Forelimb muscle (tissue), 1 donor: ENCODE measurements around the gene TMEM255B. TPM values are rescaled to one million over a fixed set of nuclear protein-coding genes. Genes with fewer than 3 reads are reported as not detected.

Experiments
- DNase-seq: peaks from one replicate; pipeline ENCODE4 v3.0.0-alpha.2; 2013; ENCODE audit warnings: low read depth
- polyA plus RNA-seq: library from polyadenylated mRNA; unstranded; fragments of 120-200 nt; gene quantifications from one replicate; pipeline ENCODE4 v1.2.1, GENCODE V29; 2013; ENCODE audit not compliant: insufficient read length

Gene TMEM255B
- polyA plus RNA-seq, 1 donor: 7.2 TPM

DNA sequence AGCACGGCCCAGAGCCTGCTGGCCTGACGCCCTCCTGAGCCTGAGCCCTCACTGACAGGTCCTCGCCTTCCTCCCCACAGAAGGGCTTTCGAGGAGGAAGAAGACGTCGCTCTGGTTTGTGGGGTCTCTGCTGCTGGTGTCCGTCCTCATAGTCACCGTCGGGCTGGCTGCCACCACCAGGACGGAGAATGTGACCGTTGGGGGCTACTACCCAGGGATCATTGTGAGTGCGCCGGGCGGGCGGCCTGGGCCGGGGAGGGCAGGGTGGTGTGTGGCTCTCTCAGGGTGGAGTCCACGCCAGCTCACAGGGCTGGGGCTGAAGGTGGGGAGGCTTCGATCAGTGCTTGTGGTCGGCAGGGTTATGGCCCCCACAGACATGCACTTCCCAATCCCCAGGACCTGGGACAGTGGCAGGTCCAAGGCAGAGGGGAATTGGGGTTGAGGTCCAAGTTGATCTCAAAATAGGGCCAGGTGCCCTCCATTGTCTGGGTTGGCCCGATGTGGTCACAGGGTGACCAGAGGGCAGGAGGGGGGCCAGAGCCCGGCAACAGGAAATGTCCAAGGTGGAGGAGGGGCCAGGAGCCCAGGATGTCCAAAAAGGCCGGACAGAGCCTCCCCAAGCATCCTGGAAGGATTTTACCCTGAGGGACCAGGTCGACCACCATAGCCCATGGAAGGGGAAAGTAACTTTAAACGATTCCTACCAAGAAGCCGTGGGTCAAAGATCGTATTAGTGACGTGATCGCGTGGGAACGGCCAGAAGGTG, 7.2 kb downstream of the TMEM255B start:
- DNase-seq: no peak

DNA sequence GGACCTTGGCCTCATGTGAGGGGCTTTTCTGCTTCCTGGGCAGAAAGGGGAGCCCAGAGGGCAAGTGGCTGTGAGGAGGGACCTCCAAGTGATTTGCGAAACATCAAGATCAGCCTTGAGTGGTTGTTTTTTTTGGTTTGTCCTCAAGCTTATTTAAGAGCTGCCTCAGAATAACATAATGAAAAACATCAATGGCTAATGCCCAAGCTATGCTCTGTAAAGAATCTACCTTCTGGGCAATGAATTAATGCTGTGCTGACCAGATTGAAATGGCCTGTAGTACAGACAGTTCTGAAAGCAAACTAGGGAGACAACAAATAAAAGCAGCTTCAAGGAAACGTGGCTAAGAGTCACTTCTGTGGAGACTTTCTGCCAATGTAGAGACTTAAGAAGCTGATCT, 8.3 kb downstream of the TMEM255B start:
- DNase-seq: no peak

DNA sequence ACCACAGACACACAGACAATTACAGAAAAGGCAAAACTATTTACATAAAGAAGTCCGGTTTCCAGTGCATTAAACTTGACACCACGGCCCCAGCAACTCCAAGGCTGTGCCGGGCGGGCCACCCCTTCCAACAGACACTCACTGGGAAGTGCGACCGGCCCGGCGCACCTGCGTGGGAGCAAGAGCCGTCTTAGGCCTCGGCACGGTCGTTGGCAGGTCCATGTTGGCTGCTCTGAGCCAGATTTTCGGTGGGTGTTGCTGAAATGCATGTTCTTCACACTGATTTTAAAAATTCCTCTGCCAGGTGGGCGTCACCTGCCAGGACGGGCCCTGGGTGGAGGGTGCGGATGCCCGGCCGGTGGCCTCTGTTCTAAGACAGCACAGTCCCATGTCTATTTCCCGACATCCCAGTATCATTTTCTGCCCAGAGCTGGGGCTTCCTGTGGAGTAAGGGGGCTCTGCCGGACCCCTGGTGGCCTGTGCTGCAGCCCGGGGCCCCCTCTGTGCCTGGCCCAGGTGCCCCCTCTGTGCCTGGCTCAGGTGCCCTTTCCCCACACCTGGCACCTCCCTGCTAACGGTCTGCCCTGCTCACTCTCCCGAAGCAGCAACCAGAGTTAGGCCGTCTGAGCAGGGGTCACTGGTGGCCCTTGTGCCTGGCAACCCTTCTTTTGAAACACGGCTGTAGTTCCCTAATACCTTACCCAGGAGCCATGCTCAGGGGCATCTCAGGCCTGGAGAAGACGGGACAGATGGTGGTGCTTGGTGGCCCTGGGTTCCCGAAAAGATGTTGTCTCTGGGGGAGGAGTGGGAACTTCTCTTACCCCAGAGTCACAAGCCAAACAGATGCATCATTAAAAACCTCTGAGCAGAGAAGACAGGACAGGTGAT, 9.2 kb downstream of the TMEM255B start:
- DNase-seq: no peak

- no peak for DNase-seq
Observed at GRCh38 chr13:113769106-113769505, 10.1 kb downstream of the TMEM255B start.

GRCh38 chr13:113769881-113770280, 10.9 kb downstream of the TMEM255B start:
- no peak for DNase-seq

DNA sequence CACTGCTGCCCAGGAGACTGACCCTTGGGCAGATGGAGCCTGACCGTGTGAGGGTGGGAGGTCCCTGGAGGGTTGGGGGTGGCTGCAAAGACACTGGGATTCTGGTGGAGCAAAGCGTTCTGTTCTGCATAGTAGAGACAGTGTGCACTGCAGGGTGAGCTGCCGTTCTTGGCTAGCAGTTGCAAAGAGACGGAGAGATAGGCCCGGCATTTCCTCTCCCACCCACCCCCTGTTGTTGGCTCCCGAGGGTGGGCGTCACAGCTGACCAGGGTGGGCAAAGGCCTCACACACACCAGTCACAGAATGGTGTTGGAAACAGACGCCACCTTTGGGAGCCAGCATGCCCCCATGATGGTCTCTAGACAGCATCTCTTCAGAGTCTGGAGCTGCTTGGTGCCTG, 11.4 kb downstream of the TMEM255B start:
- no peak for DNase-seq

DNA sequence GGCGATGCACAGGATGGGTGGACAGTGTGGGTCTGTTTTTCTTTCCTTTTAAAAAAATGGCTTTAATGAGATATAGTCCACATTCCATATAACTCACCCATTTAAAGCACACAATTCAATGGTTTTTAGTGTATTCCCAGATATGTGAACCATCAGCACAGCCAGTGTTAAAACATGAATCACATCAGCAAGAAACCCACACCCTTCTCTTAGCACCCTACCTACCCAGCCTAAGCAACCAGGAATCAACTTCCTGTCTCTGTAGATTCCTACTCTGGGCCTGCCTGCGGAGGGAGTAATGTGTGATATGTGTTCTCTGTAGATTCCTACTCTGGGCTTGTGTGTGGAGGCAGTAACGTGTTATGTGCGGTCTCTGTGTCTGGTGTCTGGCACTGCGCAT, 11.9 kb downstream of the TMEM255B start:
- no peak for DNase-seq

DNA sequence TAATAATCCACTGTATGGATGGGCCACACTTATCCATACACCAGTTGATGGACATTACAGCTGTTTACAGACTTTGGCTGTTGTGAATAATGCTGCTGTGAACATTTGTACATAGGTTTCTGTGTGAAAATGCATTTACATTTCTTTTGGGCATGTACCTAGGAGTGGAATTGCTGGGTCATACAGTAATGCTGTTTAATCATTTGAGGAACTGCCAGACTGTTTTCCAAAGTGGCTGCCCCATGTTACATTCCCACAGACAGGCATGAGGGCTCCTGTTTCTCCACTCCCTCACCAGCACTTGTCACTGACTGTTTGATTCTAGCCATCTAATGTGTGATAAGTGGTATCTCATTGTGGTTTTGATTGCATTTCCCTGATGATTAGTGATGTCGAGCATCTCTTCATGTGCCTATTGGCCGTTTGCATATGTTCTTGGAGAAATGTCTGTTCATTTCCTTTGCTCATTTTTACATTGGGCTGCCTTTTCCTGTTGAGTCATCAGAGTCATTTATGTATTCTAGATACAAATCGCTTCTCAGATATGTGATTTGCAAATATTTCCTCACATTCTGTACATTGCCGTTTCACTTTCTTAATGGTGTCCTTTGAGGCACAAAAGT, 12.8 kb downstream of the TMEM255B start:
- no peak for DNase-seq

GRCh38 chr13:113774177-113775107, 15.4 kb downstream of the TMEM255B start:
- DNase-seq: no peak

GRCh38 chr13:113775451-113776145, 16.6 kb downstream of the TMEM255B start:
- DNase-seq: no peak

GRCh38 chr13:113776231-113777125, 17.5 kb downstream of the TMEM255B start:
- no peak for DNase-seq

- no peak for DNase-seq
Observed at GRCh38 chr13:113777311-113778260, 18.6 kb downstream of the TMEM255B start.

DNA sequence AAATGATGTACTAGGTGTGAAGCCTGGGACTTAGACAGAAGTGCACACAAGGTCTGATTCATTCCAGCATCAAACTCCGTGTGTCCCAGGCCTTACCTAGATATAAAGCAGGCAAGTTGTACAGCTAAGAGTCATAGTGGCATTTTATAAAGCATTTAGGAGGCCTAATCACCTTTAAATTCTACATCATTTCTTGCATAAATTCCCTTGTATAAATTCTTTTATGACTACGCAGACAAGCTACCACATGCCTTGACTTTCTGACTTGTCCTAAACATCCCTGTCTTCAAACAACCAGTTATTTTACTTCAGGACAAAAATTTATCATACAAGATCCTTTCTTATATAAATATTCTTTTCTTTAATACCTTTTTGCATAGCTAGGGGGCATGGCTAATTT, 22.5 kb downstream of the TMEM255B start:
- no peak for DNase-seq

GRCh38 chr13:113782472-113782871, 23.4 kb downstream of the TMEM255B start:
- no peak for DNase-seq

DNA sequence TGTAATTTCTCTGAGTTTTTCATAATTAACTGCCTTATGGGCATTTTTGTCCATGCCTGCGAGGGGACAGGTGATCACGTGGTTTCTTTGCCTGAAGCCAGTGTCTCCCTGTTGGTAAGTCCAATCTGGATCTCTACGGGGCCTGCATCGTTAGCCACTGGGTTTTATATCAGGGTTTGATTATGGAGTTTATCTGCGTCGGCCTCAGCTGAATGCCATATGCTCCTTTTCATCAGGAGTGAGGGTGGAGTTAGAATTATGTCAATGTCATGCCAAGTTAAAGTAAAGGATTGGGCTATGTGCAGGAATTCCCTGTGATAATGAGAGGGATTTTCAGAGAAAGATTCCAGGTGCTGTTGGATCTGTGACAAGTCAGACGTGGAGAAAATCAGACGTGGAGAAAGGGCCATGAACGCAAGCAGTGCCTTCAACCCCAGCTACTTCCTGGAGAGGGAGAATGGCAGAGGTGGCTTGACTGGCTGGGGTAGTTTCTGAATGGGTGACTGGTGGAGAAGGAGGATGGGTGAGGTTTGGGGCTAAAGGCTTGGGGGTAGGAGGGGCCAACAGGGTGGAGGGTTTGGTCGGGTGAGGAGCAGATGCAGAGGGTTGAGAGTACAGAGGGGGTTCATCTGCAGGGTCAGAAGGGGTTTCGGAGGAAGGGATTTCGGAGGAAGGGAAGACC, 24.3 kb downstream of the TMEM255B start:
- no peak for DNase-seq

- no peak for DNase-seq
Observed at GRCh38 chr13:113783966-113784644, 25.1 kb downstream of the TMEM255B start.

DNA sequence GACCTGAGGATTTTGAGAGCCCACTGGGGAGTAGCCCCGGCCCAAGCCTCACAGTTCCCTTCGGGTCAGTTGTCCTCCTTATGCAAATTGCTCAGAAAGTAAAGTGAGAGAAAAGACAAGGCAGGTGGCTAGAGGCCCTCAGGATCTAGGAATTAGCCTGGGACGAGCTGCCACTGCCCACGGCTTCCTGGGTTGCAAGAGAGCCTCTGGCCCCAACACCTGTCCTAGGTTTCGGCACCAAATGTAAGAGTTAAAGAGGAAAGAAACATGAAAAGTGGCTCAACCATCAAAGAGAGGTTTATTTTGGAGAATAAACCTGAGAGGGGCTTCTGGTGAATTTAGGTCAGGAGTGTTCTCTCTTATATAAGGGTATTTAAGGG, 25.6 kb downstream of the TMEM255B start:
- DNase-seq: no peak
